ENCODE results near the gene CCDC117.
"Not testable (repeated sequence)": the region's sequence is repeated elsewhere in the genome, so short reads cannot be mapped to it uniquely, and the experiment has no call there.

Gene CCDC117

DNA sequence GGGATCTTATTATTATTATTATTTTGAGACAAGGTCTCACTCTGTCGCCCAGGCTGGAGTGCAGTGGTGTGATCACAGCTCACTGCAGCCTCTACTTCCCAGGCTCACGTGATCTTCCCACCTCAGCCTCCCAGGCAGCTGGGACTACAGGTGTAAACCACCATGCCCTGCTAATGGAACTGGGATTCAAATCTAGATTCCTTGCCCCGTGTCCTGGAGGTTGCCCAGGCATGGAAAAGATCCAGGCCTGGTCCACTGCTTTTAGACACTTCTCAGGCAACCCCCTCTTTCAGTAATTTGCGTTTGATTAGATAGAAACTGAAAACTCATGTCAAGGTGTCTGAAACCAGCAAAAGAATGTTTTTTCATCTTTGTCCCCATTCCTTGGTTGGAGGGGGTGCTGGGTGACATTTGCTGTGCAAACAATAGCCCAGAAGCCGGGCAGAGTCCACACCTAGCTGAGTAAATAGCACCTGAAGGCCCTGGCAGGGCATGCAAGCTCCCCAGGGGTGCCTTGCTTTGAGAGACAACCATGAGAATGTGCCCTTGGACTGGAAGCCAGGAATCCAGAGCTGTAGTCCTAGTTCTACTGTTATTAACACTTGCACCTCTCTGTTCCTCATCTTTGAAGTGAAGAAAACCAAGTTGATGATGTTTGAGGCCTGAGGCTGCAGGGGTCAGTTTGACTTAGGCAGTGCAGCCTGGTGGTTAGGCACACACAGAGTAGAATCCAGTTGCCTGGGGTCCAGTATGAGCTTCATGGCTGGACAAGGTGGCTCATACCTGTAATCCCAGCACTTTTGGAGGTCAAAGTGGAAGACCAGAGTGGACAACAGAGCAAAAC lies 47.0 kb downstream of the CCDC117 start:
- POLR2A ChIA-PET = interaction anchor here (1.0 to 2.4 kb wide), 4 partner anchors 8 to 21 kb away, joined by 6 to 12 read pairs (median 8); partner anchors contain the start of gene XBP1
- TF ChIP-seq, protein P1, sequence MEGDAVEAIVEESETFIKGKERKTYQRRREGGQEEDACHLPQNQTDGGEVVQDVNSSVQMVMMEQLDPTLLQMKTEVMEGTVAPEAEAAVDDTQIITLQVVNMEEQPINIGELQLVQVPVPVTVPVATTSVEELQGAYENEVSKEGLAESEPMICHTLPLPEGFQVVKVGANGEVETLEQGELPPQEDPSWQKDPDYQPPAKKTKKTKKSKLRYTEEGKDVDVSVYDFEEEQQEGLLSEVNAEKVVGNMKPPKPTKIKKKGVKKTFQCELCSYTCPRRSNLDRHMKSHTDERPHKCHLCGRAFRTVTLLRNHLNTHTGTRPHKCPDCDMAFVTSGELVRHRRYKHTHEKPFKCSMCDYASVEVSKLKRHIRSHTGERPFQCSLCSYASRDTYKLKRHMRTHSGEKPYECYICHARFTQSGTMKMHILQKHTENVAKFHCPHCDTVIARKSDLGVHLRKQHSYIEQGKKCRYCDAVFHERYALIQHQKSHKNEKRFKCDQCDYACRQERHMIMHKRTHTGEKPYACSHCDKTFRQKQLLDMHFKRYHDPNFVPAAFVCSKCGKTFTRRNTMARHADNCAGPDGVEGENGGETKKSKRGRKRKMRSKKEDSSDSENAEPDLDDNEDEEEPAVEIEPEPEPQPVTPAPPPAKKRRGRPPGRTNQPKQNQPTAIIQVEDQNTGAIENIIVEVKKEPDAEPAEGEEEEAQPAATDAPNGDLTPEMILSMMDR (IDR thresholded peaks at IDR 0.05; ENCODE audit: control extremely low read depth, extremely low read depth, low read depth, missing control alignments) = no peak
- CTCF ChIA-PET = interaction anchor here (0.9 to 4.1 kb wide), 10 partner anchors 9 to 229 kb away, joined by 3 to 48 read pairs (median 6); partner anchors contain the start of gene XBP1
- DNase-seq (ENCODE audit: extremely low spot score) = no peak

DNA sequence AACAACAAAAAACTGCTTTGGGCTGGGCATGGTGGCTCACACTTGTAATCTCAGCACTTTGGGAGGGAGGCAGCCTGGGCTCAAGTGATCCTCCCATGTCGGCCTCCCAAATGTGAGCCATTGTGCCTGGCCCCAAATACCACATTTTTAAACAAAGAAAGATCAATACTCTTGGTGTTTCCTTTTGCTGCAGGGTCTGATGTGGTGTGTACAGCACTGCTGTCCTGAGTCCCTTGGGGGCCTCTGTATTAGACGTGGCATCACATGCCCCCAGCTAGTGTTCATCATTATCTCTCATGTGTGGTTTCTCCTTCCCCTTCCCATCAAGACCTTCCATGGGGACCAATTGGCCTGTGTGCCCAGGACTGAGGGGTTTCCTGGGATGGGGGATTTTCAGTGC lies 48.4 kb downstream of the CCDC117 start:
- POLR2A ChIA-PET = interaction anchor here (0.5 kb wide), 1 partner anchor 19 kb away, joined by 4 read pairs; no protein-coding TSS in a partner anchor
- TF ChIP-seq, protein P1 (IDR thresholded peaks at IDR 0.05; ENCODE audit: control extremely low read depth, extremely low read depth, low read depth, missing control alignments) = no peak
- CTCF ChIA-PET = interaction anchor here (1.2 to 4.1 kb wide), 5 partner anchors 8 to 221 kb away, joined by 3 to 48 read pairs (median 5); partner anchors contain the start of gene XBP1
- no peak for DNase-seq (ENCODE audit: extremely low spot score)

DNA sequence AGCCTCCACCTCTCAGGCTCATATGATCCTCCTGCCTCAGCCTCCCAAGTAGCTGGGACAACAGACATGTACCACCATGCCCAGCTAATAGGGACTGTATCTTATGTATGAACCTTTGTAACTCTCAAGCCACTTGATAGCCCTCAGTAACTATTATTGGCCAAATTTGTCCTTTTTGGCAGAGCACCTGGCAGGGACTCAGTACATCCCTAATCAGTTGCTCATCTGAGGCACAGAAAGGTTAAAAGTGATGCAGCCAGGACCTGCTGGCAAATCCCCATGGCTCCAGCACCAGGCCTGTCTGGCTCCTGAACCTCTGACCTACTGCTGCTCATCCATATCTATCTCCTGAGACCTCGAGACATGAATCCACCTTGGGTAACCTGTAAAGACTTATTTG lies 49.0 kb downstream of the CCDC117 start:
- no peak for DNase-seq (ENCODE audit: extremely low spot score)
- CTCF ChIA-PET = interaction anchor here (4.1 kb wide), 1 partner anchor 7 kb away, joined by 48 read pairs; no protein-coding TSS in a partner anchor
- POLR2A ChIA-PET = interaction anchor here (0.5 kb wide), 1 partner anchor 19 kb away, joined by 4 read pairs; no protein-coding TSS in a partner anchor
- TF ChIP-seq, protein P1 (IDR thresholded peaks at IDR 0.05; ENCODE audit: control extremely low read depth, extremely low read depth, low read depth, missing control alignments) = no peak

DNA sequence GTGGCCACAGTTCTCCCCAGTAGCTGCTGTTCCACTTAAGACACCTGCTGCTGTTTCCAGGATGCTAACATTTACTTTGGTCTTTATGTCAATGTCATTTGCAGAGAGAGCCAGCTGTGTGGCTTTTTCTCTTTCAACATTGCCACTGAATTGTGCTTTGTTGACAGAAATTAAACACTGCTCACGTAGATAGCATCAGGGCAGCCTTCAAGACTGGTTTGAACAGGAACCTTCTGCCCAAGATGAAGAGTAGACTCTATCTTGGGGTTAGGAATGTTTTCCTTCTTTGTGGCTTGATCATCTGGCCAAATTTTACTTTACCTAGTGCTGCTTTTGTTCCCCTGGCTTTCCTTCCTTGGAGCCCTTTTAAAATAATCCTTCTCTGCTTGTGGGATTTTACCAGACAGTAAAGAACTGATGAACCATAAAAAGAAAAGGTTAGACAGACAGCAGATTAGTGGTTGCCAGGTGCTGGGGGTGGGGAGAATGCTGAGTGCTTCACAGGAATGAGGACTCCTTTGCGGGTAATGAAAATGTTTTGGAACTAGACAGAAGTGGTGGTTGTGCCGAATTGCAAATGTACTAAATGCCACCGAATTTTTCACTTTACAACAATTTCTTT lies 50.5 kb downstream of the CCDC117 start:
- TF ChIP-seq, protein P1 (IDR thresholded peaks at IDR 0.05; ENCODE audit: control extremely low read depth, extremely low read depth, low read depth, missing control alignments) = no peak
- CTCF ChIA-PET = interaction anchor here (0.9 to 1.1 kb wide), 2 partner anchors 34 to 223 kb away, joined by 3 read pairs; no protein-coding TSS in a partner anchor
- POLR2A ChIA-PET = interaction anchor here (1.0 kb wide), 1 partner anchor 82 kb away, joined by 3 read pairs; the partner anchor contains the start of genes CHEK2 and HSCB
- no peak for DNase-seq (ENCODE audit: extremely low spot score)

DNA sequence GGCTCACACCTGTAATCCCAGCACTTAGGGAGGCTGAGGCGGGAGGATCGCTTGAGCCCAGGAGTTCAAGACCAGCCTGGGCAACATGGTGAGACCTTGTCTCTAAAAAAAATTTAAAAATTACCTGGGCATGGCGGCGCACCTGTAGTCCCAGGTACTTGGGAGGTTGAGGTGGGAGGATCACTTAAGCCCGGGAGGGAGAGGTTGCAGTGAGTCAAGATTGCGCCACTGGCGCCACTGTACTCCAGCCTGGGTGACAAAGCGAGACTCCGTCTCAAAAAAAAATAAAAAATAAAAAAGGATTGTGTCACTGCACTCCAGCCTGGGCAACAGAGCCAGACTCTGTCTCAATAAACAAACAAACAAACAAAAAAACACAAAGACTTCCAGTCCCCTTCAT lies 52.0 kb downstream of the CCDC117 start:
- CTCF ChIA-PET = interaction anchor here (1.1 to 1.6 kb wide), 2 partner anchors 421 to 954 kb away, joined by 3 read pairs; no protein-coding TSS in a partner anchor

DNA sequence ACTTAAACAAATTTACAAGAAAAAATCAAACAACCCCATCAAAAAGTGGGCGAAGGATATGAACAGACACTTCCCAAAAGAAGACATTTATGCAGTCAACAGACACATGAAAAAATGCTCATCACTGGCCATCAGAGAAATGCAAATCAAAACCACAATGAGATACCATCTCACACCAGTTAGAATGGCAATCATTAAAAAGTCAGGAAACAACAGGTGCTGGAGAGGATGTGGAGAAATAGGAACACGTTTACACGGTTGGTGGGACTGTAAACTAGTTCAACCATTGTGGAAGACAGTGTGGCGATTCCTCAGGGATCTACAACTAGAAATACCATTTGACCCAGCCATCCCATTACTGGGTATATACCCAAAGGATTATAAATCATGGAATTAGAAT lies 53.9 kb downstream of the CCDC117 start:
- DNase-seq (ENCODE audit: extremely low spot score); POLR2A ChIA-PET: not testable (repeated sequence)
- CTCF ChIA-PET = interaction anchor here (5.3 kb wide), 1 partner anchor 226 kb away, joined by 79 read pairs; no protein-coding TSS in a partner anchor

More for the DNA sequence above, 52.0 kb downstream of the CCDC117 start:
- POLR2A ChIA-PET; DNase-seq (ENCODE audit: extremely low spot score): not testable (repeated sequence)

DNA sequence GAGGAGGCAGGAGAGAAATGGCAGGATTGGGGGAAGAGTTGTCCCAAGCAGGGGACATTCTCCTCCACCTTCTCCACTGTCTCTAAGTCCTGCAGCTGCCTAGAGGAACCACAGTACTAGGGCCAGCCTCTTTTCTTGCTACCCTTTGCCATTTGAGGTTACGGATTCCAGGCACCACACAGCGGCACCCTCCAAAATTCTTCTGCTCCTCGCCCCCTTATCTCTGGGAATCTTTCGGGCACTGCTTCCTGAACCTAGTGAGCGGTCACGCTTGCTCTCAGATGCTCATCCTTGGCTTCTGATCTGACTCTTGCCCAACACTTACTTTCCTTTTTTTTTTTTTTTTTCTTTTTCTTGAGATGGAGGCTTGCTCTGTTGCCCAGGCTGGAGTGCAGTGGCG lies 54.4 kb downstream of the CCDC117 start:
- DNase-seq (ENCODE audit: extremely low spot score) = no peak
- ChIA-PET CTCF (interaction anchor here (1.3 to 5.3 kb wide), 5 partner anchors 8 to 226 kb away, joined by 3 to 79 read pairs (median 24); no protein-coding TSS in a partner anchor), POLR2A (interaction anchor here (1.0 kb wide), 1 partner anchor 8 kb away, joined by 9 read pairs; no protein-coding TSS in a partner anchor)
- TF ChIP-seq, protein P1 (IDR thresholded peaks at IDR 0.05; ENCODE audit: control extremely low read depth, extremely low read depth, low read depth, missing control alignments) = no peak
